Epithelial cell of proximal tubule (primary cell): ENCODE results near the gene GABRQ. TPM values are rescaled to one million over a fixed set of nuclear protein-coding genes. Genes with fewer than 3 reads are reported as not detected.
"Not testable (repeated sequence)": the region's sequence is repeated elsewhere in the genome, so short reads cannot be mapped to it uniquely, and the experiment has no call there.

ENCODE experiments used
- DNase-seq: peaks from one replicate; pipeline ENCODE4 v3.0.0-alpha.2; 2011; ENCODE audit warnings: low read depth
- H3K4me3 ChIP-seq: 2 replicates; pipeline ENCODE4 v1.5.1; 2011; ENCODE audit warnings: low read depth, mild to moderate bottlenecking, low read length
- total RNA-seq: library from RNA; depleted of rRNA; stranded (reverse); fragments of >200 nt; gene quantifications from 2 replicates; pipeline ENCODE4 v1.2.3, GENCODE V29; 2015
- TF ChIP-seq, protein P1 (sequence below): conservative IDR thresholded peaks from 2 replicates; pipeline ENCODE4 v1.5.1; 2012; ENCODE audit warnings: low read depth, mild to moderate bottlenecking, low read length

GABRQ gene
- total RNA-seq, 1 donor from 2014 or later = 0.06 TPM

DNA sequence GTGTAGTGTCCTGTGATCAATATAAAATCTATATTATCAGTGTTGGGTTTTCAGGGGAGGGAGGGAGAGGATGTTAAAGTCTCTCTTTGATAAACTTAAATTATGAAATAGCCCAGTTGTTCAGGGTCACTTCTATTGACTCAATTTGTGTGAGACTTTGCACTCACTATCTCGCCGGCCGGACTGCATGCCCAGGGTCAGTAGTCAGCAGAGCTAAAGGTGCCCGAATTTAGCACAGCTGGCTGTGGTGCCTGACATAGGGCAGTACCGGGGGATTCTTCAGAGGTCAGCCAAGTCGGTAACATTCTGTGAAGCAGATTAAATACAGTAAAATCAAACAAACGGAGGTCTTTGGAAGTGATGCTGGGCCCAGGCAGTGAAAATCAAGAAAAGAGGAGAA is 19.2 kb downstream of the GABRQ start:
- H3K4me3 ChIP-seq = no peak overlapping the region
- TF ChIP-seq, protein P1, sequence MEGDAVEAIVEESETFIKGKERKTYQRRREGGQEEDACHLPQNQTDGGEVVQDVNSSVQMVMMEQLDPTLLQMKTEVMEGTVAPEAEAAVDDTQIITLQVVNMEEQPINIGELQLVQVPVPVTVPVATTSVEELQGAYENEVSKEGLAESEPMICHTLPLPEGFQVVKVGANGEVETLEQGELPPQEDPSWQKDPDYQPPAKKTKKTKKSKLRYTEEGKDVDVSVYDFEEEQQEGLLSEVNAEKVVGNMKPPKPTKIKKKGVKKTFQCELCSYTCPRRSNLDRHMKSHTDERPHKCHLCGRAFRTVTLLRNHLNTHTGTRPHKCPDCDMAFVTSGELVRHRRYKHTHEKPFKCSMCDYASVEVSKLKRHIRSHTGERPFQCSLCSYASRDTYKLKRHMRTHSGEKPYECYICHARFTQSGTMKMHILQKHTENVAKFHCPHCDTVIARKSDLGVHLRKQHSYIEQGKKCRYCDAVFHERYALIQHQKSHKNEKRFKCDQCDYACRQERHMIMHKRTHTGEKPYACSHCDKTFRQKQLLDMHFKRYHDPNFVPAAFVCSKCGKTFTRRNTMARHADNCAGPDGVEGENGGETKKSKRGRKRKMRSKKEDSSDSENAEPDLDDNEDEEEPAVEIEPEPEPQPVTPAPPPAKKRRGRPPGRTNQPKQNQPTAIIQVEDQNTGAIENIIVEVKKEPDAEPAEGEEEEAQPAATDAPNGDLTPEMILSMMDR = no peak
- no peak for DNase-seq

DNA sequence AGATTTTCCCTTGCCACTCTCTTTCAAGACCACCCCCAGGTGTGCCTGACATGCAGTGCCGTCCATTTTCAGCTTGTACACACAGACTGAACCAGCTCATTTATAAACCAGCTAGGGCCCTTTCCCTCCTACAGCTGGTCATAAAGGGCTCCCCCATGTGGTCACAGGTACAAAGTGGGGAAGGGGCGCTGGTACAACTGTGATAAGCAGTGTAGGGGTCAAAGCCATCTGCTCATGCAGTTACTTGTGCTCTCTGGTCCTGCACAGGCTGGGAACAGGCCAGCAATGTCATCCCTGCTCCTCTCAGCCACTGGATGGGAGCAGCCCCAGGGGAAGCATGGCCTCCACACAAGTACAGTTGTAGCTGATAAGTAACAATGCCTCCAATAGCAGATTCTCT is 20.6 kb downstream of the GABRQ start:
- TF ChIP-seq, protein P1 = no peak
- DNase-seq = no peak
- no peak overlapping the region for H3K4me3 ChIP-seq

DNA sequence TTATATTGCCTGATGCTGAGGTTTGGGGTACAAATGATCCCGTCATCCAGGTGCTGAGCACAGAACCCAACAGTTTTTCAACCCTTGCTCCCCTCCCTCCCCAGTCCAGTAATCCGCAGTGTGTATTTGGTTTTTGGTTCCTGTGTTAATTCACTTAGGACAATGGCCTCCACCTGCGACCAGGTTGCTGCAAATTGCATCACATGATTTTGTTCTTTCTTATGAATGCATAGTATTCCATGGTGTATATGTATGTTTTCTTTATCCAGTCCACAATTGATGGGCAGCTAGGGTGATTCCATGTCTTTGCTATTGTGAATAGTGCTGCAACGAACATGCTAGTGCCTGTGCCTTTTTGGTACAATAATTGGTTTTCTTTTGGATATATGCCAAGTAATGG is 25.4 kb downstream of the GABRQ start:
- DNase-seq = no peak
- TF ChIP-seq, protein P1 = no peak
- no peak overlapping the region for H3K4me3 ChIP-seq

DNA sequence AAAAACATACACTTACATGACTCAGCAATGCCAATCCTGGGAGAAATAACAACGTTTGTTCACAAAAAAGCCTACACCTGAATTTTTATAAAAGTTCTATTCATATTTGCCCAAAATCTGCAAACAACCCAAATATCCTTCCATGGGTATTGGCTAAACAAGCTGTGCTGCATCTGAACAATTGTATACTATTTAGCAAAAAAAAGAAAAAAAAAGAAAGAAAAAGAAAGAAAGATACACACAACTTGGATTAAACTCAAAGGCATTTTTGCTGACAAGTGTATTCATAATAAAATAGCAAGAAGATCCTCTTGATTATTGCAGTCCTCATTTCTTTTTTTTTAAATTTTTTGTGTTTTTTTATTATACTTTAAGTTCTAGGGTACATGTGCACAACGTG is 36.4 kb downstream of the GABRQ start:
- TF ChIP-seq, protein P1 = no peak
- no peak for DNase-seq
- H3K4me3 ChIP-seq = no peak overlapping the region

DNA sequence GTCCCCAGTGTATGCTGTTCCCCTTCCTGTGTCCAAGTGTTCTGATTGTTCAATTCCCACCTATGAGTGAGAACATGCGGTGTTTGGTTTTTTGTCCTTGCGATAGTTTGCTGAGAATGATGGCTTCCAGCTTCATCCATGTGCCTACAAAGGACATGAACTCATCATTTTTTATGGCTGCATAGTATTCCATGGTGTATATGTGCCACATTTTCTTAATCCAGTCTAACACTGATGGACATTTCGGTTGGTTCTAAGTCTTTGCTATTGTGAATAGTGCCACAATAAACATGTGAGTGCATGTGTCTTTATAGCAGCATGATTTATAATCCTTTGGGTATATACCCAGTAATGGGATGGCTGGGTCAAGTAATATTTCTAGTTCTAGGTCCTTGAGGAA is 37.0 kb downstream of the GABRQ start:
- not testable (repeated sequence) for H3K4me3 ChIP-seq, DNase-seq

DNA sequence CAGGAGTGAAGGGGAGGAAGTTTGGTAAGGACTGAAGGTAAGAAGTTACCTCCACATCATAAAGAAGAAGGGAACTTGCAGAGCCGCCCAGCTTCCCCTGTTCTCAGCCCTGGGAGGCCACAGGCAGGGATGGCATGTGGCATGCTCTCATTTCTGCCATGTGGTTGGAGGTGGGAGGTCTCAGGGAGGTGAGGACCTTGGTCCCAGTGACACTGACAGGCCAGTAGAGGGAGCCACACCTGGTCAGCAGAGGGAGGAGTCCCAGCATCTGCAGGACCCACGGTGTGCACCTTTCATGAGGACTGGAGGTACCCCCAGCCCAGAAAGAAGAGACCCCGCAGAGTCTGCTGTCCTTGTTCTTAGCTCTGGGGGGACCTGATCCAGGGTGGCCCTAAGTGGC is 43.3 kb downstream of the GABRQ start:
- not testable (repeated sequence) for DNase-seq, H3K4me3 ChIP-seq

DNA sequence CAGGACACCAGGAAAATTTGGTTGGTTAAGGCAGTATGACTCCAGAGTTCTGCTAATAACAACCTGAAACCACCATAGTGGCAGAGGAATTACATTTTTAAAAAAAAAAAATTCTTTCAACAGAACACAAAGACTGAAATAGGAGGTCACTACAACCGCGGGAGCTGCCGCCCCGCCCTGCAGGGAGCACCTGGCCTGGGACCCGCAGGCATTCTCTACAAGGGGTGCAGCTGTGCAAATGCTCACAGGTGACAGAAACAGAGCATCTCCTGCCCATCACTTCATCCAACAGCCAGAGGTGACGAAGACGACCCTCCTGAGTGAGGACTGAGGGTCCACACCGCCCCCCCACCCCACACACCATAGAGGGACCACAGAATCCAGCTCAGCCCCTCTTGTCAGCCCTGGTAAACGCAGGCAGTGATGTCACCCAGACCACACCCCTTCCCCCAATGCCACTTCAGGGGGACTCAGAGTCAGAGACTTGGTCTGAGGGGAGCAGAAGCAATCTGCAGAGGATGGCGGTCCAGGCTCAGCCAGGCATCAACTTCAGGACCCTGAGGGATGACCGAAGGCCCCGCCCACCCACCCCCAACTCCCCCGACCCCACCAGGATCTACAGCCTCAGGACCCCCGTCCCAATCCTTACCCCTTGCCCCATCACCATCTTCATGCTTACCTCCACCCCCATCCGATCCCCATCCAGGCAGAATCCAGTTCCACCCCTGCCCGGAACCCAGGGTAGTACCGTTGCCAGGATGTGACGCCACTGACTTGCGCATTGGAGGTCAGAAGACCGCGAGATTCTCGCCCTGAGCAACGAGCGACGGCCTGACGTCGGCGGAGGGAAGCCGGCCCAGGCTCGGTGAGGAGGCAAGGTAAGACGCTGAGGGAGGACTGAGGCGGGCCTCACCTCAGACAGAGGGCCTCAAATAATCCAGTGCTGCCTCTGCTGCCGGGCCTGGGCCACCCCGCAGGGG is 60.5 kb downstream of the GABRQ start, which contains the start of gene MAGEA3:
TSS of gene MAGEA3 (plus strand) at position 843 of the 980 bp plus-strand sequence. CDS start 2,039 bp downstream, outside the sequence.
- DNase-seq = not testable (repeated sequence)

DNA sequence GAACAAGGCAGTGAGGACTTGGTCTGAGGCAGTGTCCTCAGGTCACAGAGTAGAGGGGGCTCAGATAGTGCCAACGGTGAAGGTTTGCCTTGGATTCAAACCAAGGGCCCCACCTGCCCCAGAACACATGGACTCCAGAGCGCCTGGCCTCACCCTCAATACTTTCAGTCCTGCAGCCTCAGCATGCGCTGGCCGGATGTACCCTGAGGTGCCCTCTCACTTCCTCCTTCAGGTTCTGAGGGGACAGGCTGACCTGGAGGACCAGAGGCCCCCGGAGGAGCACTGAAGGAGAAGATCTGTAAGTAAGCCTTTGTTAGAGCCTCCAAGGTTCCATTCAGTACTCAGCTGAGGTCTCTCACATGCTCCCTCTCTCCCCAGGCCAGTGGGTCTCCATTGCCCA is 62.7 kb downstream of the GABRQ start:
- not testable (repeated sequence) for DNase-seq

More for the DNA sequence above, 60.5 kb downstream of the GABRQ start, which contains the start of gene MAGEA3:
- H3K4me3 ChIP-seq = not testable (repeated sequence)

DNA sequence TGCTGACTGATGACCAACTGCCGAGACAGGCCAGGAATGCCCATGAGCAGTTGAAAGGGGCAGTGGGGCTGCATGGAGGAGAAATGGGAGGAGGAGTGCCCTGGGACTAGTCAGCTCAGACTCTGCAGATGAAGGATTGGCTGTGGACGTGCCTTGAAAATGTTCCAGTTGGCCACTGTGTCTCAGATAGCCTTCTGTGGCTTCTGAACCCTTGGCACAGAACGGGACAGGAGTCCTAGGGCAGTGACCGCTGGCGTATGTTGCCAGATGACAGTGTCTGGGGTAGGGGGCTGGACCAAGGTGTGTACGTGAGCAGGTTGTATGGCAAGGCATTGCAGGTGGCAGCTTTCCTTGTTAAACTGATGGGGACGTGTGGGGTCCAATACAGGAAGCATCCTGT is 68.8 kb downstream of the GABRQ start:
- DNase-seq, H3K4me3 ChIP-seq: not testable (repeated sequence)

More for the DNA sequence above, 62.7 kb downstream of the GABRQ start:
- H3K4me3 ChIP-seq = not testable (repeated sequence)

Other genes starting within 250 kb of the GABRQ start
- not detected in 2 replicates for gene GABRA3, start 186.6 kb upstream of the GABRQ start, total RNA-seq
- not detected in 2 replicates for gene MAGEA3, start 60.9 kb downstream of the GABRQ start, total RNA-seq
- not detected in 2 replicates for gene CSAG2, start 71.4 kb downstream of the GABRQ start, total RNA-seq
- gene MAGEA2B, start 76.7 kb downstream of the GABRQ start, total RNA-seq = not detected in 2 replicates
- not detected in 2 replicates for gene CSAG1, start 95.8 kb downstream of the GABRQ start, total RNA-seq
- not detected in 2 replicates for gene MAGEA12, start 95.9 kb downstream of the GABRQ start, total RNA-seq
- not detected in 2 replicates for gene MAGEA2, start 115.9 kb downstream of the GABRQ start, total RNA-seq
- not detected in 2 replicates for gene CSAG3, start 121.3 kb downstream of the GABRQ start, total RNA-seq
- gene MAGEA6, start 131.8 kb downstream of the GABRQ start, total RNA-seq = not detected in 2 replicates
- gene CETN2, start 192.9 kb downstream of the GABRQ start, total RNA-seq = 34.4 and 53.7 TPM in 2 replicates
- gene NSDHL, start 193.2 kb downstream of the GABRQ start, total RNA-seq = 19.3 and 47.4 TPM in 2 replicates